Lower lobe of right lung (tissue), 2 donors: ENCODE data around the gene DPEP1. TPM values are rescaled to one million over a fixed set of nuclear protein-coding genes. Genes with fewer than 3 reads are reported as not detected.
A peak's percentile ranks its signal among the peaks of the same experiment; 100 is the strongest.
"Not testable (repeated sequence)": the region's sequence is repeated elsewhere in the genome, so short reads cannot be mapped to it uniquely, and the experiment has no call there.

ENCODE experiments used
- ATAC-seq, 2 donors: fragments of 200-7000 bp; cut with Tn5 transposase; one replicate each; pipeline ENCODE4 v1.9.1; 2020 to 2022; ENCODE audit warnings: mild to moderate bottlenecking in 2 of 2, moderate library complexity in 2 of 2
- DNase-seq: peaks from one replicate; pipeline ENCODE4 v3.0.0-alpha.2; 2020
- H3K27ac ChIP-seq: fragments of 200-600 bp; one replicate; pipeline ENCODE4 v1.8.0; 2022
- H3K27me3 ChIP-seq: fragments of 200-600 bp; one replicate; pipeline ENCODE4 v1.8.0; 2022; ENCODE audit warnings: low read depth
- H3K36me3 ChIP-seq: fragments of 200-600 bp; one replicate; pipeline ENCODE4 v1.8.0; 2022; ENCODE audit warnings: mild to moderate bottlenecking
- H3K4me1 ChIP-seq: fragments of 200-600 bp; one replicate; pipeline ENCODE4 v1.8.0; 2022
- H3K4me3 ChIP-seq: fragments of 200-600 bp; one replicate; pipeline ENCODE4 v1.8.0; 2022; ENCODE audit warnings: mild to moderate bottlenecking
- H3K9me3 ChIP-seq: fragments of 200-600 bp; one replicate; pipeline ENCODE4 v1.8.0; 2022
- CTCF ChIP-seq: fragments of 200-600 bp; IDR thresholded peaks from one replicate; pipeline ENCODE4 v1.8.0; 2022; ENCODE audit warnings: antibody characterized with exemption, mild to moderate bottlenecking
- intact Hi-C: fragments of 100-400 bp; cut with DNase I; formaldehyde crosslinking; loops from one replicate; pipeline ENCODE4 v1.11.0; 2022
- total RNA-seq: library from RNA; stranded (reverse); fragmentation: NEBNext Ultra II Directional; extraction: Animal tissue kit (Norgen Biotek cat#: 25700); gene quantifications from one replicate; pipeline ENCODE4 v1.2.1, GENCODE V29; 2021
- donor health status: DM: no; HTN: yes; CAD: no; lungs with severe emphysema.

DPEP1 gene
- total RNA-seq, 1 donor from 2014 or later: 0.59 TPM

GRCh38 chr16:89670496-89671431 lies 57.3 kb downstream of the DPEP1 start:
- no peak overlapping the region for H3K27ac ChIP-seq
- TF ChIP-seq CTCF: no peak
- intact Hi-C loops: no loop called here
- DNase-seq (no peak), ATAC-seq (no peak)
- peaks cover 6% of the 10 kb centered on the region for H3K4me1 ChIP-seq
- H3K36me3 ChIP-seq: no peaks in the 10 kb centered on the region
- H3K27me3 ChIP-seq: no peaks in the 10 kb centered on the region
- H3K9me3 ChIP-seq: no peaks in the 10 kb centered on the region
- no peak overlapping the region for H3K4me3 ChIP-seq

- intact Hi-C loops: not testable (repeated sequence)
Measured at GRCh38 chr16:89671565-89671964, 58.1 kb downstream of the DPEP1 start.

GRCh38 chr16:89672177-89672941 lies 58.9 kb downstream of the DPEP1 start:
- Histone ChIP-seq H3K4me1 (peaks cover 6% of the 10 kb centered on the region), H3K27me3 (no peaks in the 10 kb centered on the region), H3K36me3 (no peaks in the 10 kb centered on the region), H3K4me3 (peak overlapping the region; percentile 1), H3K27ac (peak overlapping the region; percentile 61), H3K9me3 (no peaks in the 10 kb centered on the region)
- intact Hi-C loops: no loop called here
- DNase-seq (no peak), ATAC-seq (no peak)
- TF ChIP-seq CTCF: no peak

More at GRCh38 chr16:89671565-89671964, 58.1 kb downstream of the DPEP1 start:
- H3K9me3 ChIP-seq, H3K36me3 ChIP-seq, ATAC-seq, H3K27ac ChIP-seq, DNase-seq, H3K27me3 ChIP-seq, H3K4me1 ChIP-seq, H3K4me3 ChIP-seq: not testable (repeated sequence)

GRCh38 chr16:89678258-89678657 lies 64.8 kb downstream of the DPEP1 start:
- Histone ChIP-seq H3K27me3 (no peaks in the 10 kb centered on the region), H3K4me1 (no peaks in the 10 kb centered on the region), H3K4me3 (no peak overlapping the region), H3K27ac (no peak overlapping the region), H3K9me3 (no peaks in the 10 kb centered on the region), H3K36me3 (no peaks in the 10 kb centered on the region)
- no peak for DNase-seq
- ATAC-seq: no peak
- no peak for TF ChIP-seq CTCF
- intact Hi-C loops: no loop called here

- H3K27me3 ChIP-seq: no peaks in the 10 kb centered on the region
- peaks cover 11% of the 10 kb centered on the region for H3K4me1 ChIP-seq
- intact Hi-C loops: no loop called here
- ATAC-seq (no peak), DNase-seq (no peak)
- peak overlapping the region; percentile 98 for H3K4me3 ChIP-seq
- H3K36me3 ChIP-seq: peaks cover 9% of the 10 kb centered on the region
- H3K27ac ChIP-seq: no peak overlapping the region
- TF ChIP-seq CTCF: no peak
- H3K9me3 ChIP-seq: no peaks in the 10 kb centered on the region
Measured at GRCh38 chr16:89685916-89686315, 72.5 kb downstream of the DPEP1 start.
